Measurements from ENCODE around the gene NCKAP1.

DNA sequence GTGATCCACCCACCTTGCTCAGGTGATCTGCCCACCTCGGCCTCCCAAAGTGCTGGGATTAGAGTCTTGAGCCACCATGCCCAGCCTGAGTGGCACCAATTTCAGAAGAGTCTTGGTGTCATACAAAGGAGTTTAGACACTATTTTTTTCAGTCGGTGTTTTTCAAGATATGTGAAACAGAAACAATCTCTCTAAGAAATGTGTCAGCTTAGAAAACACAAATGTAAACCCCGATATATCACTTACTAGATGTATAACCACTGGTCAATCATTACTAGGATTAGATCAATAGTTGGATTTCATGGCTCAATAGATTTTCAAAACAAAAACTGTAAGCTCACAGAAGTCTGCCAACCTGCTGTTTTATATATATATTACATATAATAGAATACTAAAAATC lies 104.6 kb downstream of the NCKAP1 start:
- TF ChIP-seq, protein P1, sequence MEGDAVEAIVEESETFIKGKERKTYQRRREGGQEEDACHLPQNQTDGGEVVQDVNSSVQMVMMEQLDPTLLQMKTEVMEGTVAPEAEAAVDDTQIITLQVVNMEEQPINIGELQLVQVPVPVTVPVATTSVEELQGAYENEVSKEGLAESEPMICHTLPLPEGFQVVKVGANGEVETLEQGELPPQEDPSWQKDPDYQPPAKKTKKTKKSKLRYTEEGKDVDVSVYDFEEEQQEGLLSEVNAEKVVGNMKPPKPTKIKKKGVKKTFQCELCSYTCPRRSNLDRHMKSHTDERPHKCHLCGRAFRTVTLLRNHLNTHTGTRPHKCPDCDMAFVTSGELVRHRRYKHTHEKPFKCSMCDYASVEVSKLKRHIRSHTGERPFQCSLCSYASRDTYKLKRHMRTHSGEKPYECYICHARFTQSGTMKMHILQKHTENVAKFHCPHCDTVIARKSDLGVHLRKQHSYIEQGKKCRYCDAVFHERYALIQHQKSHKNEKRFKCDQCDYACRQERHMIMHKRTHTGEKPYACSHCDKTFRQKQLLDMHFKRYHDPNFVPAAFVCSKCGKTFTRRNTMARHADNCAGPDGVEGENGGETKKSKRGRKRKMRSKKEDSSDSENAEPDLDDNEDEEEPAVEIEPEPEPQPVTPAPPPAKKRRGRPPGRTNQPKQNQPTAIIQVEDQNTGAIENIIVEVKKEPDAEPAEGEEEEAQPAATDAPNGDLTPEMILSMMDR (conservative IDR thresholded peaks at IDR 0.05 in 1 of 2, IDR thresholded peaks at IDR 0.05 in 1 of 2; ENCODE audit: low read depth in 1 of 2, low read length in 2 of 2), result no peak
- no peak for TF ChIP-seq EZH2 (IDR thresholded peaks at IDR 0.05; ENCODE audit: low read length, missing control alignments)

All from fibroblast of lung (primary cell).